Liver (tissue), 3 donors: ENCODE data around the gene CDH18.

Experiments
- CTCF ChIP-seq: fragments of 150-350 bp; IDR thresholded peaks from 2 replicates; pipeline ENCODE4 v1.5.1; 2017; ENCODE audit warnings: improper control_type of control experiment, low read depth, low read length; ENCODE audit not compliant: missing input control
- EGR1 ChIP-seq, 2 donors: IDR thresholded peaks; 2 replicates each; pipeline ENCODE4 v1.6.1; 2016 to 2018; ENCODE audit warnings: antibody characterized with exemption in 2 of 2, low read depth in 2 of 2
- GABPA ChIP-seq, 2 donors: IDR thresholded peaks in 1 of 2; conservative IDR thresholded peaks in 1 of 2; 2 replicates each; pipeline ENCODE4 v1.6.1; 2016; ENCODE audit warnings: antibody characterized with exemption in 2 of 2, mild to moderate bottlenecking in 1 of 2, moderate library complexity in 1 of 2
- JUND ChIP-seq, 2 donors: IDR thresholded peaks; 2 replicates each; pipeline ENCODE4 v1.6.1; 2016; ENCODE audit warnings: antibody characterized with exemption in 2 of 2
- REST ChIP-seq: IDR thresholded peaks from 2 replicates; pipeline ENCODE4 v1.6.1; 2016; ENCODE audit warnings: antibody characterized with exemption, mild to moderate bottlenecking
- TAF1 ChIP-seq: conservative IDR thresholded peaks from 2 replicates; pipeline ENCODE4 v1.6.1; 2016; ENCODE audit warnings: antibody characterized with exemption, mild to moderate bottlenecking
- YY1 ChIP-seq: IDR thresholded peaks from 2 replicates; pipeline ENCODE4 v1.6.1; 2016; ENCODE audit warnings: antibody characterized with exemption, mild to moderate bottlenecking
- TF ChIP-seq, protein P1 (sequence below): IDR thresholded peaks from 2 replicates; pipeline ENCODE4 v1.6.1; 2016; ENCODE audit warnings: antibody characterized with exemption
- TF ChIP-seq, protein P2 (sequence below): IDR thresholded peaks from 2 replicates; pipeline ENCODE4 v1.6.1; 2016; ENCODE audit warnings: antibody characterized with exemption
- donor health status: healthy.
- donor health status: healthy.

DNA sequence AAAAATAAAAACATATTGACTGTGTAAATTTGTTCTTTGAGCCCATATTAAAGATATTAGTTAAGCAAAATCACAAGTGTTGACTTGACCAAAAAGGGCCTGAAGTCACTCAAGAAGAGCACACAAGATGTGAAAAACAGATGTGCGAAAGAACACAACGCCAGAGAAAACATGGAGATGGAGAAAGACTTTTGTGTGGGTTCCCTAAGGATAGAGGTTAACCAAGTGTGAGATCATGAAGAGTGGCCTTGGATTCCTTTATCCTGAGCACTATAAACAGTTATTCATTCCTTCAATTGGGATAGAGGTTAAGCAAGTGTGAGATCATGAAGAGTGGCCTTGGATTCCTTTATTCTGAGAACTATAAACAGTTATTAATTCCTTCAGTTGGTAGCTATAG is 361.8 kb downstream of the CDH18 start:
- TF ChIP-seq CTCF (no peak), TAF1 (no peak), GABPA (IDR thresholded peaks at IDR 0.05 in 1 of 2, conservative IDR thresholded peaks at IDR 0.05 in 1 of 2) (no peak), JUND (IDR thresholded peaks at IDR 0.05) (no peak), REST (no peak), EGR1 (IDR thresholded peaks at IDR 0.05; ENCODE audit: low read depth in 2 of 2) (no peak), YY1 (no peak)
- TF ChIP-seq, protein P1, sequence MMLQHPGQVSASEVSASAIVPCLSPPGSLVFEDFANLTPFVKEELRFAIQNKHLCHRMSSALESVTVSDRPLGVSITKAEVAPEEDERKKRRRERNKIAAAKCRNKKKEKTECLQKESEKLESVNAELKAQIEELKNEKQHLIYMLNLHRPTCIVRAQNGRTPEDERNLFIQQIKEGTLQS = no peak
- TF ChIP-seq, protein P2, sequence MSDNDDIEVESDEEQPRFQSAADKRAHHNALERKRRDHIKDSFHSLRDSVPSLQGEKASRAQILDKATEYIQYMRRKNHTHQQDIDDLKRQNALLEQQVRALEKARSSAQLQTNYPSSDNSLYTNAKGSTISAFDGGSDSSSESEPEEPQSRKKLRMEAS = no peak
